Measurements from ENCODE around the gene CAMK1D. TPM values are rescaled to one million over a fixed set of nuclear protein-coding genes. Genes with fewer than 3 reads are reported as not detected.

The CAMK1D gene
- total and polyA plus RNA-seq, 2 experiments from 2014 or later: 2.0 to 3.8 TPM

DNA sequence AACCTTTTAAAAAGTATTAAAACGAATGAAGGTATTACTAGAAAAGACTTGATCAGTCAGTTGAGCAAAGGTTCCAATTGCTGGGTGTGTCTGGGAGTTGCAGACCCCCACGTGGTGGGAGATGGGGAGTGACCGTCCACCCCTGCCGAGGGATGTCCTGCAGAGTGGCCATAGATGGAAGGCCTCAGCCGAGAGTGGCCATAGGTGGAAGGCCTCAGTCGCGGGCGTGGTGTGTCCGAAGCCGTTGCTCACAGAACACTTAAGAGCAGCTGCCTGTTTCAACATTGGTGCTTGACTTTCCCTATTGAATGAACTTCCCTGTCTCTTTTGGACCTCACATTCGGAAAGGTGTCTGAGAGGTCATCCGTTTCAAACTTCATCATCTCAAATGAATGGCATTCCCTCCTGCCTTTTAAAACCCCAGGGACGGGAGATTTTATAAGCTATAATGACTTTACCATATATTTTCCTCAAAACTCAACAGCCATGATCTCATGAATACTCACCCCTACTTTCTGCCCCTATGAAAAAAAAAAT is 69.4 kb downstream of the CAMK1D start:
- no peak for DNase-seq (ENCODE audit: low read depth in 1 of 2, low spot score in 1 of 2)
- no peak overlapping the region for H3K27ac ChIP-seq

DNA sequence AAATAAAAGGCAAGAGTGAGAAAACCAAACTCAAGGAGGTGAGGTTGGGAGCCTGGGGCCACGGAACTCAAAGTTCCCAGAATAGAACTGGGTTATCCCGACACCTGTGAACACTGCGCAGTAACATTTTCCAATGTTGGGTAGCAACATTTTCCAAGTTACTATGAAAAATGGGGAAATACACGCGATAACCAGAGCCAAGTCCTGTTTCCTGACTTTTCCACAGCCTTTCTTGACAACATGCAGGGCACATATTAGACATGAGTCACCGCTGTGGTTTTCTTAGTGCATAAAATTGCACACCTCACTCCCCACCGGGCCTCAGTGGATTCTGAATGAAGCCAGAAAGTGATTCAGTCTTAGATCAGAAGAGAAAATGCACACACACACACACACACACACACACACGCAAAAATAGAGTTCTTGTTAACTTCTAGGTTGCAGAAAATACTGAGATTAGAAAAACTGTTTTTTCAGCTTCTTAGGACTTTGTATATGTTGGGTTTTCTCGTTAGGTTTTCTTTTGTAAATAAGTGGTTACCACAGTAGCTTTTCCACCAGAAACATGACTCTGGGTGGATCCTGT is 70.0 kb downstream of the CAMK1D start:
- H3K27ac ChIP-seq: no peak overlapping the region

More for the DNA sequence above, 69.4 kb downstream of the CAMK1D start:
- Histone ChIP-seq H3K4me1 (ENCODE audit: low read depth) (no peaks in the 10 kb centered on the region), H3K36me3 (no peaks in the 10 kb centered on the region), H3K4me3 (no peak overlapping the region), H3K9me3 (ENCODE audit: low read depth) (no peaks in the 10 kb centered on the region), H3K27me3 (no peaks in the 10 kb centered on the region)
- TF ChIP-seq, protein P1, sequence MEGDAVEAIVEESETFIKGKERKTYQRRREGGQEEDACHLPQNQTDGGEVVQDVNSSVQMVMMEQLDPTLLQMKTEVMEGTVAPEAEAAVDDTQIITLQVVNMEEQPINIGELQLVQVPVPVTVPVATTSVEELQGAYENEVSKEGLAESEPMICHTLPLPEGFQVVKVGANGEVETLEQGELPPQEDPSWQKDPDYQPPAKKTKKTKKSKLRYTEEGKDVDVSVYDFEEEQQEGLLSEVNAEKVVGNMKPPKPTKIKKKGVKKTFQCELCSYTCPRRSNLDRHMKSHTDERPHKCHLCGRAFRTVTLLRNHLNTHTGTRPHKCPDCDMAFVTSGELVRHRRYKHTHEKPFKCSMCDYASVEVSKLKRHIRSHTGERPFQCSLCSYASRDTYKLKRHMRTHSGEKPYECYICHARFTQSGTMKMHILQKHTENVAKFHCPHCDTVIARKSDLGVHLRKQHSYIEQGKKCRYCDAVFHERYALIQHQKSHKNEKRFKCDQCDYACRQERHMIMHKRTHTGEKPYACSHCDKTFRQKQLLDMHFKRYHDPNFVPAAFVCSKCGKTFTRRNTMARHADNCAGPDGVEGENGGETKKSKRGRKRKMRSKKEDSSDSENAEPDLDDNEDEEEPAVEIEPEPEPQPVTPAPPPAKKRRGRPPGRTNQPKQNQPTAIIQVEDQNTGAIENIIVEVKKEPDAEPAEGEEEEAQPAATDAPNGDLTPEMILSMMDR (IDR thresholded peaks at IDR 0.05; ENCODE audit: low read depth, low read length): no peak

DNA sequence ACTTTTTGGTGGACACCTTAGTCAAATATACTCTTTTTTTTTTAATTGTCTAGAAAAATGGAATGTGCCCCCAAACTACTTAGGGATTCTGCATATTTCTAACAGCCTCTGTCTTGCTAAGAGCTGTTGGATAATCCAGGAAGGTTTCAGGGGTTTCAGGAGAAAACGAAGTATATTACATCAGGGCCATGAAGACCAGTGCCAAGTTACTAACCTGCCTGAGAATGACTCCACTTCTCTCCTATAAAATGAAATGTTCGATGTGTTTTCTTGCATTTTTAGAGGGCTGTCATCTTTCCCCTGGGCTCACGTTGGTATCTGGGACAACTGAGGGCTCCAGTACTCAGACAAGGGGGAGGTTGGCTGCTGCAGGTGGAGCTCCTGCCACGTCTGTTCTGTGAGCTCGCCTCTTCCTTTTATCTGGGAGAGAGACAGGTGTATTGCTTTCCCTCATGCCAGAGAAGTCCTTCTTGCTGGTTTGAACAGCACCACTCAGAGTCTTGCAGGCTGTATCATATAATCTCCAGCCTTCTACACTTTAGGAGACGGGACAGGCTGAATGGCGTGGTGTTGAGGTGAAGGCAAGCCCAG is 71.3 kb downstream of the CAMK1D start:
- Histone ChIP-seq H3K4me3 (no peak overlapping the region), H3K27ac (no peak overlapping the region), H3K36me3 (no peaks in the 10 kb centered on the region), H3K9me3 (ENCODE audit: low read depth) (no peaks in the 10 kb centered on the region), H3K27me3 (no peaks in the 10 kb centered on the region), H3K4me1 (ENCODE audit: low read depth) (no peaks in the 10 kb centered on the region)
- TF ChIP-seq, protein P1 (IDR thresholded peaks at IDR 0.05; ENCODE audit: low read depth, low read length): no peak
- no peak for DNase-seq (ENCODE audit: low read depth in 1 of 2, low spot score in 1 of 2)

More for the DNA sequence above, 70.0 kb downstream of the CAMK1D start:
- no peaks in the 10 kb centered on the region for H3K9me3 ChIP-seq (ENCODE audit: low read depth)
- no peaks in the 10 kb centered on the region for H3K36me3 ChIP-seq
- DNase-seq (ENCODE audit: low read depth in 1 of 2, low spot score in 1 of 2): peak in 1 of 2 donors; percentile 90
- H3K4me3 ChIP-seq: no peak overlapping the region
- no peaks in the 10 kb centered on the region for H3K27me3 ChIP-seq
- TF ChIP-seq, protein P1 (IDR thresholded peaks at IDR 0.05; ENCODE audit: low read depth, low read length): no peak
- no peaks in the 10 kb centered on the region for H3K4me1 ChIP-seq (ENCODE audit: low read depth)

DNA sequence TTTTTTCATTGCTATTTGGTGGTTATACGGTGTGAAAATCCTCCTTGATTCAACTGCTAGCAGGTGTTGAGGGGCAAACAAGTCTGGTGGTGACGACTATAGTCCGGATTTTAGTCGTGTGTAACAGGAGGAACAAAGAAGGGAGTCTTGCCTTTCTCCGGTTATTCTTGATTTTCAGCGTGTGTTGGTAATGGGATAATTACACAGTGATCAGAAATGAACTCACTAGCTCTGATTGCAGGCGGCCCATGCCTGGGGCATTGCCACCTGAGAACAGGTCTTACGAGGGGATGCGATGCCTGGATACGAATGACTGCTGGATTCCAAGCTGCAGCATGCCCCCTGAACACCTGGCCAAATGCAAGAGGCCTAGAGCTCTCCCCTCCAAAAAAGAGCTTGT is 72.8 kb downstream of the CAMK1D start:
- Histone ChIP-seq H3K36me3 (no peaks in the 10 kb centered on the region), H3K9me3 (ENCODE audit: low read depth) (no peaks in the 10 kb centered on the region), H3K4me3 (no peak overlapping the region), H3K4me1 (ENCODE audit: low read depth) (no peaks in the 10 kb centered on the region), H3K27ac (no peak overlapping the region), H3K27me3 (no peaks in the 10 kb centered on the region)
- TF ChIP-seq, protein P1 (IDR thresholded peaks at IDR 0.05; ENCODE audit: low read depth, low read length): no peak
- no peak for DNase-seq (ENCODE audit: low read depth in 1 of 2, low spot score in 1 of 2)

GRCh38 chr10:12423896-12424295 is 74.5 kb downstream of the CAMK1D start:
- H3K27me3 ChIP-seq: no peaks in the 10 kb centered on the region
- H3K4me1 ChIP-seq (ENCODE audit: low read depth): no peaks in the 10 kb centered on the region
- no peaks in the 10 kb centered on the region for H3K36me3 ChIP-seq
- no peaks in the 10 kb centered on the region for H3K9me3 ChIP-seq (ENCODE audit: low read depth)
- no peak for DNase-seq (ENCODE audit: low read depth in 1 of 2, low spot score in 1 of 2)
- H3K27ac ChIP-seq: no peak overlapping the region
- TF ChIP-seq, protein P1 (IDR thresholded peaks at IDR 0.05; ENCODE audit: low read depth, low read length): no peak
- no peak overlapping the region for H3K4me3 ChIP-seq

Measured in cardiac muscle cell (in vitro differentiated cells and primary cell).